Frontal cortex (tissue), 4 donors: ENCODE results near the gene GPR137. TPM values are rescaled to one million over a fixed set of nuclear protein-coding genes. Genes with fewer than 3 reads are reported as not detected.

Experiments
- DNase-seq, 2 donors: peaks; one replicate each; pipeline ENCODE4 v3.0.0; 2012; ENCODE audit warnings: low spot score in 2 of 2
- FAIRE-seq: peaks from 2 replicates; lab custom pipeline; 2012; peaks lifted over from hg19 to GRCh38; lab: Jason Lieb, UNC
- total RNA-seq: library from RNA; depleted of rRNA; stranded (reverse); fragments of >200 nt; gene quantifications from one replicate; pipeline ENCODE4 v1.2.3, GENCODE V29; 2014
- donor health status: control.
- donor health status: control.
- donor health status: control.

GPR137 gene
- total RNA-seq, 1 donor from 2014 or later, result 9.8 TPM

GRCh38 chr11:64281957-64282770 lies 3.5 kb upstream of the GPR137 start:
- FAIRE-seq (no peak), DNase-seq (no peak)

GRCh38 chr11:64283092-64283491 lies 2.6 kb upstream of the GPR137 start:
- no peak for FAIRE-seq
- DNase-seq, result no peak

- FAIRE-seq, result no peak
- peak; percentile 98 to 99 for DNase-seq
These were observed 1.3 kb upstream of the GPR137 start, which contains the start of gene BAD for GRCh38 chr11:64284048-64284961. BAD (minus strand) TSS chr11:64284665; CDS start chr11:64284368, 297 bp downstream.

GRCh38 chr11:64285885-64286800 lies 495 bp downstream of the GPR137 start:
- DNase-seq (no peak), FAIRE-seq (no peak)

GRCh38 chr11:64286801-64287159 lies 1.1 kb downstream of the GPR137 start:
- DNase-seq (no peak), FAIRE-seq (no peak)

- FAIRE-seq, result no peak
These were observed 2.2 kb downstream of the GPR137 start for GRCh38 chr11:64287676-64288352.

GRCh38 chr11:64288353-64288750 lies 2.7 kb downstream of the GPR137 start:
- DNase-seq (peak in 1 of 2 donors; percentile 8), FAIRE-seq (no peak)

More at GRCh38 chr11:64287676-64288352, 2.2 kb downstream of the GPR137 start:
- DNase-seq, result peak in 1 of 2 donors; percentile 8

GRCh38 chr11:64289002-64289564 lies 3.4 kb downstream of the GPR137 start:
- FAIRE-seq, result no peak
- DNase-seq, result no peak

GRCh38 chr11:64290352-64291261 lies 5.0 kb downstream of the GPR137 start:
- DNase-seq, result no peak
- FAIRE-seq, result no peak

GRCh38 chr11:64291262-64291751 lies 5.7 kb downstream of the GPR137 start, which contains the start of gene KCNK4:
KCNK4 (plus strand) TSS chr11:64291302; CDS start chr11:64293019, 1,717 bp downstream.
- DNase-seq, result no peak
- FAIRE-seq, result no peak

GRCh38 chr11:64291752-64292459 lies 6.3 kb downstream of the GPR137 start:
- DNase-seq (no peak), FAIRE-seq (no peak)

GRCh38 chr11:64292460-64293254 lies 7.0 kb downstream of the GPR137 start:
- DNase-seq (no peak), FAIRE-seq (no peak)

GRCh38 chr11:64294774-64295173 lies 9.1 kb downstream of the GPR137 start:
- FAIRE-seq (no peak), DNase-seq (no peak)

- no peak for DNase-seq
- no peak for FAIRE-seq
These were observed 10.1 kb downstream of the GPR137 start for GRCh38 chr11:64295760-64296159.

- DNase-seq (no peak), FAIRE-seq (no peak)
These were observed 10.6 kb downstream of the GPR137 start for GRCh38 chr11:64296236-64296635.
